NT2/D1 (cell line): ENCODE results near the gene CERS6.

Experiments
- SUZ12 ChIP-seq: IDR thresholded peaks from 2 replicates; pipeline ENCODE4 v1.6.1; 2011; ENCODE audit not compliant: insufficient read length, insufficient read depth; ENCODE audit errors: extremely low read depth
- YY1 ChIP-seq: IDR thresholded peaks from 2 replicates; pipeline ENCODE4 v1.6.1; 2011; ENCODE audit not compliant: insufficient read length, insufficient read depth
- ZNF274 ChIP-seq: IDR thresholded peaks from 2 replicates; pipeline ENCODE4 v1.6.1; 2011; ENCODE audit warnings: mild to moderate bottlenecking, low read depth, low read length

GRCh38 chr2:168649562-168649961 lies 193.5 kb downstream of the CERS6 start:
- TF ChIP-seq YY1, result no peak
- TF ChIP-seq SUZ12, result no peak
- TF ChIP-seq ZNF274, result no peak
